Cardiac septum (tissue), 1 donor: ENCODE results near the gene NTRK2. TPM values are rescaled to one million over a fixed set of nuclear protein-coding genes. Genes with fewer than 3 reads are reported as not detected.

ENCODE experiments used
- DNase-seq: peaks from one replicate; pipeline ENCODE4 v3.0.0-alpha.2; 2020; ENCODE audit warnings: low spot score
- intact Hi-C: fragments of 100-400 bp; cut with DNase I; formaldehyde crosslinking; loops from one replicate; pipeline ENCODE4 v1.14.0; 2022
- long read RNA-seq: library from polyadenylated mRNA; unstranded; transcript quantifications from one replicate; pipeline ENCODE4 v2.0.0, GENCODE V29; 2021
- total RNA-seq: library from RNA; stranded (reverse); fragmentation: NEBNext Ultra II Directional; extraction: Animal tissue kit (Norgen Biotek cat#: 25700); gene quantifications from one replicate; pipeline ENCODE4 v1.2.1, GENCODE V29; 2021
- donor health status: DM: no; HTN: no; CAD: no.

NTRK2 gene
- 3.7 TPM for total RNA-seq
- long read RNA-seq, full-length matches to known transcripts: 6 of 11 reads
- long read RNA-seq, partial matches to known transcripts: 0 of 11 reads
- long read RNA-seq, other reads (novel, unspliced or antisense): 5 of 11 reads

DNA sequence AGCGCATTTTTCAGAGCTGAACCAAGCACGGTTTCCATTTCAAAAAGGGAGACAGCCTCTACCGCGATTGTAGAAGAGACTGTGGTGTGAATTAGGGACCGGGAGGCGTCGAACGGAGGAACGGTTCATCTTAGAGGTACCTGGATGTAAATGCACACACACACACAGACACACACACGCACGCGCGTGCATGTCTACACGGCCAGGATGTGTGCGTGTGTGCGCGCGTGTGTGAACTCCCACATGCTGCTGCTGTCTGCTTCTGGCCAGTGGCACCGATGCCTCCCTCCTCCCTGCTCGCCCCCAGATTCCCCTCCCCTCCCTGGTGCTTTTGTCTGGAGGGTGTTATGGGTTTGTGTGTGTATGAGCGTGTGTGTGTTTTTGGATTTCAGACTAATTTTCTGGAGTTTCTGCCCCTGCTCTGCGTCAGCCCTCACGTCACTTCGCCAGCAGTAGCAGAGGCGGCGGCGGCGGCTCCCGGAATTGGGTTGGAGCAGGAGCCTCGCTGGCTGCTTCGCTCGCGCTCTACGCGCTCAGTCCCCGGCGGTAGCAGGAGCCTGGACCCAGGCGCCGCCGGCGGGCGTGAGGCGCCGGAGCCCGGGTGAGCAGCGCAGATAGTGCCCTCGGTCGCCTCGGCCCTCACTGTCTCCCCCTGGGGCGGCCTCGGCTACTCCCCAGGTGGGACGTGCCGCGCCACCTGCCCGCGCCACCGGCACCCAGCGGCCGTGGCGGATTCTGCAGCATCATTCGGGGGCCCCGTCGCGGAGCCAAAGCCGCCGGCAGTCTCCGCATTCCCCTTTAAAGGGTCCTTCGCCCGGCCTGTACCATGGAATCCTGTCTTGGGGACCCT is at the start of gene NTRK2:
TSS of gene NTRK2 (plus strand) at position 442 of the 850 bp plus-strand sequence. CDS start 1,020 bp downstream, outside the sequence.
- no peak for DNase-seq
- intact Hi-C loops: no loop called here

DNA sequence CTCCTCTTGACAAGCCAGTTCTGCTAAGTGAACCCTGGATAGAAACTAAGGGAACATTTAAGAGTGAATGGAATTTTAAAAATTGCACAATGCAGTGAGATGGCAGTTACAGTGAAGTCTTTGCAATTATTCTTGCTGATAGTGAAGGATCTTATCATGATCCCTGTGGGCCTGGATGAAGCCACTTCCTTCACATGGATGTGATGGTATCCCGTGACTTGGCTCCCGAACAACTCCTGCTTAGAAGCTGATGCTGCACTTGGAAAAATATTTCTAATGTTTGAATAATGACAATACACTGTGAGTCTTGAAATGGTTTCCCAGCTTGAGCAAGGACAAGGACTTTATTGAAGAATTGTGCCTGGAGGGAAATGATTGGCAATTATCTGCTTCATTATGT is 49.2 kb upstream of the NTRK2 start:
- no peak for DNase-seq
- intact Hi-C loops: no loop called here

DNA sequence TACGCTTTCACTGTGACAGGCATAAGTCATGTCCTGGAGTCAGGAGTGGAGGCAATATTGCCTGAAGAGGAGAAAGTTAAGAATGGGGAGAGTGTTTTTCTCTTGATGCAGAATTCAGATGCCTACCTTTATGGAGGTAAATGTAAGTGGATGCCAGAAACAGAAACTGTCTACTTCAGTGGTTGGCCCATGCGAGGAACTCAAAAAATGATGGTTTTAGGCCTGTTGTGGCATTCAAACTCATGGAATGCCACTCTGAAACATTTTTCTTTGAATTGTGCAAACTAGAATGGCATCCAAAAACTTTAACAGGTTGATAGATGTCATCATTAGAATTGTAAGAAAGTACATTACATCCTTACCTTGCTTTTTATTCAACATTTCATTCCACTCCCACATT is 47.7 kb upstream of the NTRK2 start:
- no peak for DNase-seq
- intact Hi-C loops: no loop called here

DNA sequence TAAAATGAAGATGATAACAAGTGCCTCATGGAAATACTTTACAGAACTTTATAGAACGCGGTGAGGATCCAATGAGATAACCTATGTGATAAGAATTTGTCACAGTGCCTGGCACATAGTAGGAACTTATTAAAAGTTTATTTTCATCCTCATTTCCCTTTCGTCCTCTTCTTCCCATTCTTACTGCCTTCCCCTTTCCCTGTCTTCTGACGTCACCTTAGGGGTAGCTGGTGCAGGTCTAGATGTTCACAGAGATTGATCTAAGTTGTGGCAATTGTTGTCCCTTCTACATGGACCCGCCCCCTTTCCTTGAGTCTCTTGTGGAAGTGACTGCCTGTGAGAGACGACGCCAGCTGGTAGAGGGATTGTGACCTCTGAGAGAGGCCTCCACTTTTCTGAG is 46.5 kb upstream of the NTRK2 start:
- intact Hi-C loops: no loop called here

GRCh38 chr9:84636436-84636835 is 33.1 kb upstream of the NTRK2 start:
- no peak for DNase-seq
- intact Hi-C loops: no loop called here

More for the DNA sequence above, 46.5 kb upstream of the NTRK2 start:
- no peak for DNase-seq

DNA sequence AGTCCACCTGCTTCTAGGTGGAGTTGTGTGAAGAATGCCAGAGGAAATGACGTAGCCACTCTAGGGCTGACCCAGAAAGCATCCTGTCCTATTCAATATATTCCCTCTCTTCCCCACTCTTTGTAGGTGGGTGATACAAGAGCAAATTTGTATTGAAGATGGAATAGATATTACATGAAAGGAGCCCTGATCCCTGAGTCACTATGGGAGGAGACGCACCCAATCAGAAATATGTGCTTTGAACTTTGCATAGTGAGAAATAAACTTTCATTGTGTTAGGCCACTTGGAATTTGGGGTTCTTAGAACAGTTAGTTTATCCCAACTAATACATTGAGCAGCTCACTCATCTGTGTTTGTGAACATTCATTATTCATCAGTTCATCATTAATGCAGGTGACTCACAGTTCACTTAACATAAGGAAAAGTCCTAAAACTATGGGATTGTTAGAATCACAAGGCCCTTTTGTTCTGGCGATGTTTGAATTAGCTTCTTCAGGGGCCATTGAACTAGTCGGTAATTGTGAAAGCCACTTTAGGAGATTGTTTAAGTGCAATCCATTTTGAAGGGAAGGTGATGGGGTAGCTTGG is 26.9 kb upstream of the NTRK2 start:
- intact Hi-C loops: no loop called here
- DNase-seq: no peak

GRCh38 chr9:84647699-84648098 is 21.8 kb upstream of the NTRK2 start:
- no peak for DNase-seq
- intact Hi-C loops: no loop called here

DNA sequence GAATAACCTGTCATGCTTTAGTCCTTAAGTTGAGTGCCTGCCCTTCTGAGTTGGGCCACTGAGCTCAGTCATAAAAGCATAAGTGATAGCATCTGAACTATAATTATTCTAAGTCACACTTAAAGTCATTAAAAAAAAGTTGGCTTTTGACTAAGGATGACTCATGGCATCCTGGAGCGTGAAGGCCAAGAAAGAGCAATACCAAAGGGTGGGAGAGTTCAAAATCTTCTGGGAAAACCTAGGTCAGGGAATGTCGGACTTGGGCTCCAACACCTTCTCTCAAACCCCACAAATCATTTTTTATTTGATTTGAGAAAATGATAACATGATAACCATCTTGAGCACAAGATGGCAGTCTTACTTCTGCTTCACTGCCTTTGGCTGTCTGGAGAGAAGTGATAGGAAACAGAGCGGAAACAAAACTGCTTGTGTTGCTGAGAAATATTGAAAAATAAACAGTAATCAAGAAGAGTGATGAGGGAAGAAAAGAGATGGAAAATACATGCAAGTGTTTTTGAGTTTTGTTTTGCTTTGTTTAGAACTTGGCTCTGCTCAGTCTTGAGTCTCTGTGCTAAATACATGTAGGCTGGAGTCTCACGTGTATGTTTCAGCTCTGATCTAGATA is 16.9 kb upstream of the NTRK2 start:
- intact Hi-C loops: no loop called here
- no peak for DNase-seq

DNA sequence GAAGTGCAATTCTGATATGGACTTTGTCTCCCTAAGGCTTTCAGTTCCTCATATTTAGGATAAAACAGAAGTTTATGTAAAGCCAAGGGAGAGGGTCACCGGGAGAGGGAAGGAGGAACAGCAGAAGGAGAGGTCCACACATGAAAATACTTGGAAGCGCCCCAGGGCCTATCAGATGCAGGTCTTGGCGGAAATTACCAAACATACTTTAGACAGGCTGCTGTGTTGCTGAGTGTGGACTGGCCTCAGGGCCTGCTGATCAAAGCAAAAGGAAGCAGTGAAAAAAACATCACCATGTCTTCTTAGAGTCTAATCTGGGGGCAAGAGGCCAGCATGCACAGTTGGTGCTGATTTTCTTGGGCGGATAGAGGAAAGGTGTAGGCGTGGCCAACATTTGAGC is 14.1 kb upstream of the NTRK2 start:
- DNase-seq: no peak

GRCh38 chr9:84659313-84659712 is 10.2 kb upstream of the NTRK2 start:
- intact Hi-C loops: no loop called here
- no peak for DNase-seq

More for the DNA sequence above, 14.1 kb upstream of the NTRK2 start:
- intact Hi-C loops: no loop called here

GRCh38 chr9:84659773-84660172 is 9.8 kb upstream of the NTRK2 start:
- DNase-seq: no peak
- intact Hi-C loops: no loop called here

DNA sequence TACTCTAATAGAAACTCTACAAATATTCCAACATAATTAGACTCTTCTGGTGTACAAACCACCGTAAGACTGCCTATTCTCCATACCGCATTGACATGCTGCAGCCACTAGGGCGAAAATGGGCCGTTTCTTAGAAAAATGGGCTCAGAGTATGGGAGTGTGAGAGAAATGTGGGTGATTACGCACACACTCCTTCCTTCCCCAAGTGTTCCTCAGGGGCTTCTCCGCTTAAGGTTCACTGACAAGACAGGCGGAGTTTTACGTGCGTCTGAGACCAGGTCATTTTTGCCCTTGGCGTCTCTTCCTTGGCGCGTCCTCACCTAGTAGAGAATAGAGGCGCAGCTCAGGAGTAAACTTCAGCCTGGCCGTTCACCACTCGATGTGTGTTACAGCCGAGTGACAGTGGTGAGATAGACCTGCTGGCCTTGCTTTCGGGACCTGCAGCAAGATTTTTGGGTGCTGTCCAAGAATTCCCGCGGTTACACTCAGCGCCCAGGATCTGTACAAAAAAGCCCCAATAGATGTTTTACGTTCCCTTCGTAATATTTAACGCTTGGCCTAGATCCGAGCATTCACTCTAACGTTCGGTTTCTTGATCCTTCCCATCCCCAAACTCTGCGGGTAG is 1.8 kb upstream of the NTRK2 start:
- intact Hi-C loops: no loop called here
- DNase-seq: no peak

DNA sequence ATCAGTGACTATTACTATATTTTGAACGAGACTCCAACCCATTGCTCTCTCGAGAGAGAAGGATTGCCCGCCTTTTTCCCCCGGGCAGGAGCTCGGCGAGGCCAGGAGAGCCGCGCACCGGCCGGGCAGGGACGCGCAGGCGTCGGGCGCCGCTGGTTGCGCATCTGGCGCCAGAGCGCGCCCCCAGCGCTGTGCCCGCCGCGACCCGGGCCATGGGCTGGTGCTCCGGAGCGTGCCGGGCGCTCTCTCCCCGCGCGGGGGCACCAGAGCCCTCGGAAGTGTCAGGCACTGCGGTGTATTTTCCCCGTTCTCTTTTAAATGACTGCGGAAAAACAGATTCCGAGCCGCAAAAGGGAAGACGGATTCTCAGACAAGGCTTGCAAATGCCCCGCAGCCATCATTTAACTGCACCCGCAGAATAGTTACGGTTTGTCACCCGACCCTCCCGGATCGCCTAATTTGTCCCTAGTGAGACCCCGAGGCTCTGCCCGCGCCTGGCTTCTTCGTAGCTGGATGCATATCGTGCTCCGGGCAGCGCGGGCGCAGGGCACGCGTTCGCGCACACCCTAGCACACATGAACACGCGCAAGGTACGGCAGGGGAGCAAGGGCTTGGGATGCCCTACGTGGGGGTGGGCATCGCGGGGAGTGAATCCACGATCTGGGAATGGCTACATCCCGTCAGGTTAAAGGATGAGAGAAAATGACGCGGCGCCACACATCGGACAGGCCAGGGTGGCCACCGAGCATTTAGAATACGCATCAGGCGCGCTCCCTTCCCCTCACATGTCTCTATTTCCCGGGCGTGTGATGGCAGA is 1.1 kb upstream of the NTRK2 start:
- DNase-seq: no peak
- intact Hi-C loops: no loop called here

GRCh38 chr9:84669013-84669287 is 579 bp upstream of the NTRK2 start:
- no peak for DNase-seq
- intact Hi-C loops: no loop called here

- no peak for DNase-seq
- intact Hi-C loops: no loop called here
Observed at GRCh38 chr9:84670138-84671041, 861 bp downstream of the NTRK2 start.

GRCh38 chr9:84671586-84672521 is 2.3 kb downstream of the NTRK2 start:
- no peak for DNase-seq
- intact Hi-C loops: no loop called here

DNA sequence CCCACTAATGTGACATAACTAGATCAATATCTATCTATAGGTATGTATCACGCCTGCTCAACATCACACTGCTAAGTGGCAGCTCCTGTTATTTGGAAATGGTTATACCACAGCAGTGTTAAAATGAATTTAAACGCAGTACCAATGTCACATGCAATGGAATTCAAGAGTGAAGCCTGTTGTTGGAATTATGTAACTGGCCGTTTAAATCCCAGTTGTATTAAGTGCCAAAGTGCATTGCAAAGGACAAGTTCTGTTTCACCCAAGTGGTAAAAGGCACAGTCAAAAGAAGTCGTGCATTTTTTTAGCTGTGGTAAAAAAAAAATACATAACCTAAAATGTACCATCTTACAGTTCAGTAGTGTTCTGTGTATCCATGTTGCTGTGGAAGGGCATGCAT is 4.3 kb downstream of the NTRK2 start:
- no peak for DNase-seq
- intact Hi-C loops: no loop called here

DNA sequence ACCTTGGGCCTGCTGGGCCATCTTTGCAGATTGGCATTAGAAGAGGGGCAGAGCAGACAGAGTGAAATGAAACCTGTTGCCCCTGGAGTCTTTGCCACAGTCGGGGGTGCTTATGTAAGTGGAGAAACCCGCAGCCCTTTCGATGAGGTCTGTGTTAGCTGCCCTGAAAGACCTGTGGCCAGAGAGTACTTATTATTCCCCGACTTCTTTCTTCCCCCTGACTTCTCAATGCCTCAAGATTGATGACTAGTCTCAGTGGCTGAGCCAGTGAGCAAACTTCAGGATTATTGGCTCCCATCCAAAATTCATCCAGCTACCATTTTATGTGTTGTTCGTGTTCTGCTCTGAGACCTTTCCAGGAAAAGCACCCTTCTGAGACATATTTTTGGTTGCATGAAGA is 7.6 kb downstream of the NTRK2 start:
- DNase-seq: no peak
- intact Hi-C loops: no loop called here
